ENCODE results near the gene NIPBL. TPM values are rescaled to one million over a fixed set of nuclear protein-coding genes. Genes with fewer than 3 reads are reported as not detected.

Gene NIPBL
- total RNA-seq, 1 donor from 2014 or later = 63.0 TPM

DNA sequence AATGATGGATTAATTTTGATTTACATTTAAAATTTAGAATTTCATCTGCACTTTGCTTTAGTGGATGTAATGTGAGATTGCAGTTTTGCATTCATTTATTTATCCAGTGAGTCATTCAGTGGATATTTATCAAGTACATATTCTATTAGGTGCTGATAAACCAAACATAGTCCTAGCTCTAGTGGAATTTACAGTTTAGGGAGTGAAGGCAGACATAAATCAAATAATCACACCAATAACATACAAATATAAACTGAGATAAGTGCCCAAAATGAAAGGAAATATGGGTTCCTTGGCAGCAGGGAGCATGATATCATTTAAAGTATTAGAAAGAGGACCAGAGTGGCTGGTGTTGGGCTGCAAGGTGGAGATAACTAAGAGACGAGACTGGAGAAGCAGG is 14.7 kb upstream of the NIPBL start:
- no peaks in the 10 kb centered on the region for H3K4me1 ChIP-seq
- H3K4me3 ChIP-seq = no peak overlapping the region
- no peaks in the 10 kb centered on the region for H3K9me3 ChIP-seq
- ATAC-seq = no peak
- H3K27ac ChIP-seq = no peak overlapping the region
- no peaks in the 10 kb centered on the region for H3K36me3 ChIP-seq
- intact Hi-C loops (cut with DNase I) = no loop called here
- no peaks in the 10 kb centered on the region for H3K27me3 ChIP-seq
- DNase-seq = no peak
- TF ChIP-seq, protein P1, sequence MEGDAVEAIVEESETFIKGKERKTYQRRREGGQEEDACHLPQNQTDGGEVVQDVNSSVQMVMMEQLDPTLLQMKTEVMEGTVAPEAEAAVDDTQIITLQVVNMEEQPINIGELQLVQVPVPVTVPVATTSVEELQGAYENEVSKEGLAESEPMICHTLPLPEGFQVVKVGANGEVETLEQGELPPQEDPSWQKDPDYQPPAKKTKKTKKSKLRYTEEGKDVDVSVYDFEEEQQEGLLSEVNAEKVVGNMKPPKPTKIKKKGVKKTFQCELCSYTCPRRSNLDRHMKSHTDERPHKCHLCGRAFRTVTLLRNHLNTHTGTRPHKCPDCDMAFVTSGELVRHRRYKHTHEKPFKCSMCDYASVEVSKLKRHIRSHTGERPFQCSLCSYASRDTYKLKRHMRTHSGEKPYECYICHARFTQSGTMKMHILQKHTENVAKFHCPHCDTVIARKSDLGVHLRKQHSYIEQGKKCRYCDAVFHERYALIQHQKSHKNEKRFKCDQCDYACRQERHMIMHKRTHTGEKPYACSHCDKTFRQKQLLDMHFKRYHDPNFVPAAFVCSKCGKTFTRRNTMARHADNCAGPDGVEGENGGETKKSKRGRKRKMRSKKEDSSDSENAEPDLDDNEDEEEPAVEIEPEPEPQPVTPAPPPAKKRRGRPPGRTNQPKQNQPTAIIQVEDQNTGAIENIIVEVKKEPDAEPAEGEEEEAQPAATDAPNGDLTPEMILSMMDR (IDR thresholded peaks at IDR 0.05) = no peak

DNA sequence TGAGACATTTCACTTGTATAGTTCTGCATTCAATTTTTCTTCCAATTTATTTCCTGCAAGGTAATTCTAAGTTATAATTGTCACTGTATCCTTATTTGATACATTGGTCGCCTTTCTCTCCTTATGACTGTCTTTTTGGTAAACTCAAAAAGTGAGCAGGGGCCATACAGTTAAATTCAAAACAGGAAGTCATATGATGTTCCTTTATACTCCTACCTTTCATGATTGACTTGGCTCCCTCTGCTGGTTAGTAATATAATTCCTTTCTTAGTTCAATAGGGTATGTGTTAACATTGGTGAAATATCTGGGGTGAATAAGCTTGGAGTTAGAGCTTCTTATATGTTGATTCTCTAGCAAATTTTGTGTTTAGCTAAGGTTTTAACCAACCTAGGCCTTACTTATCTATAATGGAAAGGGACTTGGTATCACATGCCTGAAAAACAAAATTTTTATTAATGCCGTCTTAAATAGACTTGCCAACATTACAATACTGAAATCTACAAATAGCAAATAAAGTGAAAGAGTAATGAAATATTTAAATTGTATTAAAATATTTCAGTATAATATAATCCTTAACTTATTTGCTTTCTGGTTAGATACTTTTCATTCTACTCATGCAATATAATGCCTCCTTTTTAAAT is 6.0 kb upstream of the NIPBL start:
- ATAC-seq = peak; percentile 94
- intact Hi-C loops (cut with DNase I) = no loop called here

DNA sequence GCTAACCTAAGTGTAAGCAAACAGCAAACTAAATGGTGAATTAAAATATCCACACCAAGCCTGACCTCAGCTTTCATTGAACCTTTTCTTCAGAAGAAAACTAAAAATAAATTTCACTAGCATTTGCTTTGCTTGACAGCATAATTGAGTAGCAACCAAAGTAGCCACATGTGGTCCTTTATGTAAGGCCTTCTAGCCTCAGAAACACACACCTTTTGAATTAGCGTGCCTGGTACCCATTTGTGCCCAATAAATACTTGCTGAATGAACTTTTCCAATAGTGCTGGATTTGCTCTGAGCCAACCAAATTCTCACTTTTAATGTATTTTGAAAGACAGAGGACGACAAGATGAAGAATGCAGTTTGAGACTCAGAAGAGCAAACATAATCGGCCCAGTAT is 2.1 kb upstream of the NIPBL start:
- TF ChIP-seq, protein P1 (IDR thresholded peaks at IDR 0.05) = no peak
- DNase-seq = no peak
- H3K27ac ChIP-seq = peak overlapping the region; percentile 96
- intact Hi-C loops (cut with DNase I) = no loop called here
- ATAC-seq = no peak
- H3K36me3 ChIP-seq = no peaks in the 10 kb centered on the region
- H3K9me3 ChIP-seq = no peaks in the 10 kb centered on the region
- H3K27me3 ChIP-seq = no peaks in the 10 kb centered on the region
- H3K4me3 ChIP-seq = peak overlapping the region; percentile 87
- peaks cover 35% of the 10 kb centered on the region for H3K4me1 ChIP-seq

More for the DNA sequence above, 6.0 kb upstream of the NIPBL start:
- Histone ChIP-seq H3K36me3 (no peaks in the 10 kb centered on the region), H3K4me3 (no peak overlapping the region), H3K9me3 (no peaks in the 10 kb centered on the region), H3K27ac (no peak overlapping the region), H3K27me3 (no peaks in the 10 kb centered on the region), H3K4me1 (peaks cover 22% of the 10 kb centered on the region)
- no peak for DNase-seq
- TF ChIP-seq, protein P1 (IDR thresholded peaks at IDR 0.05) = peak; percentile 75

DNA sequence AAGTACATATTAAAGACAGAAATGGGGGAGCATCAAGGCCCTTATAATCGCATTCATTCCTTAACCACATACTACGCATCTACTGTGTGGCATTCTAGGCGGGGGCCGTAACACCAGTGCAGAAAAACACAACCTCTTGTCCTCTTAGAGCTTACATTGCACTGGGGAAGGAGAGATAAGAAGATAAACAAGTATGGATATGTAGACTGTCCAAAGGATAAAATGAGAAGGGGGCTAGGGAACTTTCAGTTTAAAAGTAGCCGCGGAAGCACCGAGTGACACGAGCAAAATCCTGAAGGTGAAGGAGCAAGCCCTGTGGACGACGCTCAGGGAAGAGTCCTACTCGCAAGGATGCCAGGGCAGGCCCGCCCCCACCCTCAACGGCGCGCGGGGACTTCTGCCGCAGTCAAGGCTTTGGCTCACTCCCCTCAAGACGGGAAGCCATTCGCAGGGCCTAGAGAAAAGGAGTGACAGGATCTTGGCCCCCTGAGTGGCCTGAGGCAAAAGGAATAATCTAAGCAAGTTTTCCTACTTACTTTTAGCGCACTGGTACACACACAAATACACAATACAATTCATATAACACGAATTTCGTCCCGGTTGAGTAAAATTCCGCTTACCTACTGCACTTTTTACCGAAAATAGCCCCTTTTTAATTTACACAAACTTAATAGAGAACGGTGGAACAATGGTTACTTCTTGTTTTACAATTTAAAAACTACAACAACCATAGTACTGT is 1.3 kb upstream of the NIPBL start:
- intact Hi-C loops (cut with DNase I) = no loop called here
- Histone ChIP-seq H3K4me1 (peaks cover 42% of the 10 kb centered on the region), H3K9me3 (no peaks in the 10 kb centered on the region), H3K27ac (peak overlapping the region; percentile 96), H3K36me3 (no peaks in the 10 kb centered on the region), H3K4me3 (peak overlapping the region; percentile 87), H3K27me3 (no peaks in the 10 kb centered on the region)
- ATAC-seq (peak; percentile 31), DNase-seq (peak; percentile 81)
- TF ChIP-seq, protein P1 (IDR thresholded peaks at IDR 0.05) = no peak

DNA sequence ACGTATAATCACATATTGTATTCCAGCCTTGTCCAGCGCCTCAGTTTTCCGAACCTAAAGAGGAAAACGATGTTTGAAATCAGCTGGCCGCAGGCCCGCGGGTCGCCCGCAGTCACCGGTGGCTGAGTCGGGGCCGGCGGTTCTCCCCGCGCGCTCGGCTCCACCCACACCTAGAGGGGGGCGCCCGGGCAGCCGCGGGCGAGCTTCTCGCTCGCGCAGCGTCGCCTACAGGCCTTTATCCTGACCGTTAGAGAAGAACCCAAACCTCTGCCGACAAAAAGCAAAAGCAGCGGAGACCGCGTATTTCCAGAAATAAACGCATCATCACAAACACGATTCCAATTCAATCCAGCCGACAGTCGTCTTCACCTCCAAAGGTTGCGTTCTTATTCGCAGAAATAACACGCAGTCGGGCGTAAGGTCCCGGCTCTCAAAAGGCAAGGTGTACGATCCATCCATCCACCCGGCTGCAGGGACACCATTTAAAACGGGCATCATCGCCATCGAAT is 725 bp upstream of the NIPBL start:
- ATAC-seq (peak; percentile 87), DNase-seq (peak; percentile 93)
- H3K36me3 ChIP-seq = no peaks in the 10 kb centered on the region
- TF ChIP-seq, protein P1 (IDR thresholded peaks at IDR 0.05) = peak; percentile 53
- no peaks in the 10 kb centered on the region for H3K9me3 ChIP-seq
- H3K4me1 ChIP-seq = peaks cover 48% of the 10 kb centered on the region
- intact Hi-C loops (cut with DNase I) = no loop called here
- H3K27ac ChIP-seq = peak overlapping the region; percentile 96
- H3K4me3 ChIP-seq = peak overlapping the region; percentile 87
- no peaks in the 10 kb centered on the region for H3K27me3 ChIP-seq
